Activated CD8-positive, alpha-beta memory T cell treated with anti-CD3 and anti-CD28 coated beads for 1 hour (primary cell): ENCODE results near the gene IL3.

Experiments used
- DNase-seq, 2 donors: peaks; one replicate each; pipeline ENCODE4 v3.0.0-alpha.2; 2020; ENCODE audit warnings: low read depth in 1 of 2; ENCODE audit errors: extremely low read depth in 1 of 2

The IL3 gene

GRCh38 chr5:132110930-132111329 lies 50.5 kb downstream of the IL3 start:
- DNase-seq, result no peak

DNA sequence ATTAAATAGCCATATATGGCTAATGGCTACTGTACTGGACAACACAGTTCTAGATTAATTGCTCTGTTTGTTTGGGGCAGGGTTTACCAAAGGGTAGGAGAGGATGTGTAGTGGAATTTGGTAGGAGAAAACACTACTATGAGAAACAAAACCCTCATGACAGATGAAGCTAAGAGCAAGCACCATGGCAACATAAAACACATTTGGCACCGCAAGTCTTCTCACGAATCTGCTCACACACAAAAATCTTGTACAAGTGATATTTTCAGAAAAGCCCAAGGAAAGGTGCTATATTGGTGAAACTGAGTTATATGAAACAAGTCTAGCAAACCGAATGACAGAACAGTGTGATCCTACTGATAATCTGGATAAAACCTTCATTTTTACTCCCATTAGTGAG lies 51.7 kb downstream of the IL3 start:
- DNase-seq, result no peak
